HEK293T (cell line): ENCODE measurements around the gene GEMIN7.
"Not testable (repeated sequence)": the region's sequence is repeated elsewhere in the genome, so short reads cannot be mapped to it uniquely, and the experiment has no call there.

Experiments used
- CTCF ChIA-PET: fragments of 350-600 bp; formaldehyde crosslinking; extraction: SDS; loops from one replicate; lab custom pipeline; 2021; ENCODE audit warnings: antibody characterized with exemption, inconsistent platforms; lab: Yijun Ruan, JAX
- POLR2A ChIA-PET: fragments of 350-600 bp; formaldehyde crosslinking; extraction: SDS; loops from one replicate; lab custom pipeline; 2020; ENCODE audit warnings: antibody characterized with exemption, inconsistent platforms; lab: Yijun Ruan, JAX
- DNase-seq: peaks from one replicate; pipeline ENCODE4 v3.0.0; 2012; ENCODE audit warnings: mixed read lengths; ENCODE audit errors: extremely low spot score
- ARNT ChIP-seq: fragments of 450-650 bp; IDR thresholded peaks from 2 replicates; pipeline ENCODE4 v1.6.1; 2017; ENCODE audit warnings: mild to moderate bottlenecking
- BHLHE40 ChIP-seq: fragments of 450-650 bp; IDR thresholded peaks from 2 replicates; pipeline ENCODE4 v1.6.1; 2016; ENCODE audit warnings: mild to moderate bottlenecking, moderate library complexity, borderline replicate concordance
- CTBP1 ChIP-seq: fragments of 450-650 bp; IDR thresholded peaks from 2 replicates; pipeline ENCODE4 v1.6.1; 2016; ENCODE audit warnings: borderline replicate concordance
- ELF4 ChIP-seq: fragments of 450-650 bp; IDR thresholded peaks from 2 replicates; pipeline ENCODE4 v1.6.1; 2017; ENCODE audit warnings: antibody characterized with exemption
- FOXA1 ChIP-seq: fragments of 450-650 bp; IDR thresholded peaks from 2 replicates; pipeline ENCODE4 v1.6.1; 2016; ENCODE audit warnings: mild to moderate bottlenecking
- FOXK2 ChIP-seq: fragments of 450-650 bp; IDR thresholded peaks from 2 replicates; pipeline ENCODE4 v1.6.1; 2016; ENCODE audit warnings: mild to moderate bottlenecking
- FOXM1 ChIP-seq: fragments of 450-650 bp; IDR thresholded peaks from 2 replicates; pipeline ENCODE4 v1.6.1; 2017; ENCODE audit warnings: mild to moderate bottlenecking, borderline replicate concordance
- HDGF ChIP-seq: fragments of 450-650 bp; IDR thresholded peaks from 2 replicates; pipeline ENCODE4 v1.6.1; 2017; ENCODE audit warnings: antibody characterized with exemption, borderline replicate concordance
- L3MBTL2 ChIP-seq: fragments of 450-650 bp; conservative IDR thresholded peaks from 2 replicates; pipeline ENCODE4 v1.6.1; 2016; ENCODE audit warnings: mild to moderate bottlenecking
- LEF1 ChIP-seq: fragments of 450-650 bp; IDR thresholded peaks from 2 replicates; pipeline ENCODE4 v1.6.1; 2017; ENCODE audit warnings: mild to moderate bottlenecking, borderline replicate concordance
- NFRKB ChIP-seq: fragments of 450-650 bp; IDR thresholded peaks from 2 replicates; pipeline ENCODE4 v1.6.1; 2016; ENCODE audit warnings: mild to moderate bottlenecking, moderate library complexity
- SP1 ChIP-seq: fragments of 450-650 bp; IDR thresholded peaks from 2 replicates; pipeline ENCODE4 v1.6.1; 2017
- SUZ12 ChIP-seq: fragments of 450-650 bp; IDR thresholded peaks from 2 replicates; pipeline ENCODE4 v1.6.1; 2016; ENCODE audit warnings: mild to moderate bottlenecking
- TARDBP ChIP-seq: fragments of 450-650 bp; IDR thresholded peaks from 2 replicates; pipeline ENCODE4 v1.6.1; 2016
- TF ChIP-seq, protein P1 (sequence below): fragments of 450-650 bp; IDR thresholded peaks from 2 replicates; pipeline ENCODE4 v1.6.1; 2016

GEMIN7 gene

DNA sequence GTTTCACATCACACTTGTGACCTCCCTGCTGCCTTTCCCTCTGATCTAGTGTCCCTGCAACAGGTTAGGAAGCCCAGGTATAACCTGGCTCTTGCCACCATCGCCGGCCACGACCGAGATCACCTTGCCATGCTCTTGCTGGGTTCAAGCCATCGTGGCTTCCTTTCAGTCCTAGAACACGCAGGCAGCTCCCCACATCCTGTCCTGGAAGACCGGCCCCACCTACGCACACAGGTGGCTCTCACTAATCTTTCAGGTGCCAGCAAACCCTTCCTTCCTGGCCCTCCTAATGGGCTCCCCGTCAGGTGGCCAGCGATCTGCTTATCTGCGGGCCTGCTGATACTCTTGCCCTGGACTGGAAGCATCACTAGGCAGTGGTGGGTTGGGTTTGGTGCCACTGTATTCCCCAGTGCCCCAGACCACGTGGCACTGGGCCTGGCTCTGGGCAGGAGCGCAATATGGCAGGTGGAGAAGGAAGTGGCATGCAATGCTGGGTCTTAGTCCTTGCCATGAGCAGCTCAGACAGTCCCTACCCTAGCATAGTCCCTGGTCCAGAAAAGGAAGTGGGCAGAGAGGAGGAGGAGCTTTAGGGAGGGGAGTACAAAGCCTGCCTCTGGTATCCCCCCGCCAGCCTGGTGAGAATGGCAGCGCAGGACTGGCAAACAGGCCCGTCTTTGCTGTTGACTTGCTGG is 25.7 kb downstream of the GEMIN7 start:
- ChIA-PET POLR2A (no interaction called here), CTCF (no interaction called here)
- DNase-seq, result no peak
- no peak for TF ChIP-seq ARNT

DNA sequence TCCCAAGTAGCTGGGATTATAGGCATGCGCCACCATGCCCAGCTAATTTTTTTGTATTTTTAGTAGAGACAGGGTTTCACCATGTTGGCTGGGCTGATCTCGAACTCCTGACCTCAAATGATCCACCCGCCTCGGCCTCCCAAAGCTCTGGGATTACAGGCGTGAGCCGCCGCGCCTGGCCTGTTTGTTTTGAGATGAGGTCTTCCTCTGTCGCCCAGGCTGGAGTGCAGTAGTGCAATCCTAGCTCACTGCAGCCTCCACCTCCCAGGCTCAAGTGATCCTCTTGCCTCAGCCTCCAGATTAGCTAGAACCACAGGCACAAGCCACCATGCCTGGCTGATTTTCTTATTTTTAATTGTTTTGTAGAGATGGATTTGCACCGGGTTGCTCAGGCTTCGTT is 27.3 kb downstream of the GEMIN7 start:
- CTCF ChIA-PET, result interaction anchor here (1.2 kb wide), 1 partner anchor 17 kb away, joined by 4 read pairs; no protein-coding TSS in a partner anchor
- DNase-seq, POLR2A ChIA-PET: not testable (repeated sequence)

DNA sequence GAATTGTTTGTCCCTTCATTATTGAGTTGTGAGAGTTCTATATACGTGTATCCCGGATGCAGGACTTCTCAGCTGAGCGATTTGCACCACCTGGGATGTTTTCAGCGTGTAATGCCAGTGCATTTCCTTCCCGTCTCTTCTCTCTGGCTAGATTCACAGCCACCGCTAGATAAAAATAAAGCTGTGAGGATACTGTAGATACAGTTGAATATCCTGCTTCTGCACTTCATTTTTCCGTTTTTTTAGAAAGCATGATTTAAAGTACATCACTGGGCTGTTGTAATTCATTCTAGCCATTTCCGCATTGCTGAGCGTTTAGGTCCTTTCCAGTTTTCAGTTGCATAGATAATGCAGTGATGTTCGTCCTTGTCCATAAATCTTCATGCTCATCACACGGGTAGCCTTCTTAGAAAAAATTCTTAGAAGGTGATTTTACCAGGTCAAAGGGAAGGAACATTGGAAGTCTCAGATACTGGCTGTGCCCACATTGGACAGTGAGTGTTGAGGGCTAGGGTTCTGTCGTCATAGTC is 28.6 kb downstream of the GEMIN7 start:
- DNase-seq, result no peak
- ChIA-PET CTCF (no interaction called here), POLR2A (no interaction called here)
- TF ChIP-seq FOXK2 (no peak), FOXA1 (no peak), NFRKB (no peak), ARNT (no peak), LEF1 (no peak), TARDBP (no peak), ELF4 (no peak), HDGF (no peak), BHLHE40 (no peak), FOXM1 (no peak), SP1 (no peak), L3MBTL2 (no peak)
- TF ChIP-seq, protein P1, sequence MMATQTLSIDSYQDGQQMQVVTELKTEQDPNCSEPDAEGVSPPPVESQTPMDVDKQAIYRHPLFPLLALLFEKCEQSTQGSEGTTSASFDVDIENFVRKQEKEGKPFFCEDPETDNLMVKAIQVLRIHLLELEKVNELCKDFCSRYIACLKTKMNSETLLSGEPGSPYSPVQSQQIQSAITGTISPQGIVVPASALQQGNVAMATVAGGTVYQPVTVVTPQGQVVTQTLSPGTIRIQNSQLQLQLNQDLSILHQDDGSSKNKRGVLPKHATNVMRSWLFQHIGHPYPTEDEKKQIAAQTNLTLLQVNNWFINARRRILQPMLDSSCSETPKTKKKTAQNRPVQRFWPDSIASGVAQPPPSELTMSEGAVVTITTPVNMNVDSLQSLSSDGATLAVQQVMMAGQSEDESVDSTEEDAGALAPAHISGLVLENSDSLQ, result no peak

DNA sequence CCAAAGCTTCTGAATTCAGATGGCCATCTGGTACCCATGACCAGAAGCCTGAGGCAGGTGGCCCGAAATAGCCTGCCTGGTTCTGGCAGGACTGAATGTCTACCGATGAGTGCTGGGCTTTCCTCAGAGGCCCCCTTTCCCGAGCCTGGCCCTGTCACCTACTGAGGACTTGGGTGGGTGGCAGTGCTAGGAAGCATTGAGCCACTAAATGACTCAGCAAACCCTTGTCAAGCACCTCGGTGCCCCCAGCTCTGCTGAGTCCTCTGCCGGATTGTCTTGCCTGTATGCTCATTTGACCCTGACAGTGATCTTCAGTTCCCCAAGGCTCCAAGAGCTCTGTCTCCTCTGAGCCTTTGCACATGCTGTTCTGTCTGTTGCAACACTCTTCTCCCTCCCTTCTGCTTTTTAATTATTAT is 31.8 kb downstream of the GEMIN7 start:
- TF ChIP-seq BHLHE40 (no peak), NFRKB (no peak), CTBP1 (no peak), ELF4 (no peak), L3MBTL2 (no peak), FOXM1 (no peak), TARDBP (no peak), SUZ12 (no peak), SP1 (no peak), ARNT (no peak), HDGF (no peak), LEF1 (no peak)
- TF ChIP-seq, protein P1, result no peak
- POLR2A ChIA-PET, result no interaction called here
- no peak for DNase-seq
- CTCF ChIA-PET, result interaction anchor here (0.6 kb wide), 1 partner anchor 19 kb away, joined by 5 read pairs; no protein-coding TSS in a partner anchor

DNA sequence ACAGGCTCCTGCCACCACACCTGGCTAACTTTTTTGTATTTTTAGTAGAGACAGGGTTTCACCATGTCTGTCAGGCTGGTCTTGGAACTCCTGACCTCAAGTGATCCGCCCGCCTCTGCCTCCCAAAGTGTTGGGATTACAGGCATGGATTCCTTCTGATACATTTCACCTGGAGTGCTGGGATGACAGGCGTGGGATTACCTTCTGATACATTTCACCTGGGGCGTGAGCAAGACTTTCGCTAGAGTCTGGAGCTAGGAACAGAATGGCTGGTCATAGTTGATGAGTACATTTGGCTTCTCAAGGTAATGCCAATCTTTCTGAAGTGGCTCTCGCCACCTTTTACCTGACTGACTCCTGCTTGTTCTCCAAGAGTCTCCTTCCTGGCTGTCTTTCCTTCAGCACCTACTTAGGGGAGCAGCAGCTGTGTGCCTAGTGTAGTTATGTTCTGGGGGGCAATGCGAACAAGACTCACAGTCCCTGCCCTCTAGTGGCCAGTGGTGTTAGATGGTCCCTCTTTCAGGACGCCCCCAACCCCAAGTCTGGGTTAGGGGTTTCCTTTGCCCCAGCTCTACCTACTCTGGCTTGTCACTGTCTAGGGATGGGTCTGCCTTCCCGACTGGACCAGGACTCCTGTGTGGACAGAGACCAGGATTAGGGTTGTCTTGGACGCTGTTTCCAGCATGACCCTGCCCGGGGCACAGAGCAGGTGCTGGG is 33.2 kb downstream of the GEMIN7 start:
- TF ChIP-seq LEF1, result no peak
- no peak for TF ChIP-seq NFRKB
- TF ChIP-seq HDGF, result no peak
- no peak for TF ChIP-seq FOXA1
- TF ChIP-seq CTBP1, result no peak
- TF ChIP-seq, protein P1, result no peak
- TF ChIP-seq FOXK2, result no peak
- no peak for TF ChIP-seq SP1
- TF ChIP-seq BHLHE40, result no peak
- TF ChIP-seq ARNT, result no peak
- no peak for TF ChIP-seq L3MBTL2
- no peak for TF ChIP-seq SUZ12
- no peak for TF ChIP-seq TARDBP
- ChIA-PET CTCF (interaction anchor here (0.9 to 1.6 kb wide), 2 partner anchors 13 to 54 kb away, joined by 3 to 7 read pairs; no protein-coding TSS in a partner anchor), POLR2A (interaction anchor here (1.1 kb wide), 1 partner anchor 14 kb away, joined by 4 read pairs; no protein-coding TSS in a partner anchor)
- DNase-seq, result no peak

DNA sequence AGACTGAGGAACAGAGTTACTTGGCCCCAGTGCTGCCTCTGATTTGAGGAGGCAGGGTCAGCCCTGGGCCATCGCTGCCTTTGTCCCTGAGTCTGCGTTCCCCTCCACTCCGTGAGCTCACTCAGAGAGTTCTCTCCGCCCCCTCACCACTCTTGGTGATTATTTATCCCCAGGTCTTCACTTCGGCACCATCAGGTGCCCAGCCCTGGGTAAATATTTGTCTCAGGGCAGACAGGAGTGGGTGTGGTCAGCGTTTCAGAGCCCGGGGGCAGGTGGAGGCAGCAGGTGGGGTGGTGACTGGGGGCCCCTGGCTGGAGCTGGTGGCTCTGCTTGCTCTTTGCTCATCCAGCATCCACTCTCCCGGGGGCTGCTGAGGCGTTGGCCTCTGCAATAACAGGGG is 34.6 kb downstream of the GEMIN7 start:
- TF ChIP-seq ARNT (no peak), SUZ12 (no peak), CTBP1 (no peak), HDGF (no peak), ELF4 (no peak), SP1 (no peak), FOXK2 (no peak), TARDBP (no peak)
- DNase-seq, result no peak
- ChIA-PET CTCF (interaction anchor here (1.6 kb wide), 1 partner anchor 12 kb away, joined by 7 read pairs; no protein-coding TSS in a partner anchor), POLR2A (interaction anchor here (0.8 to 1.4 kb wide), 2 partner anchors 21 to 74 kb away, joined by 3 to 4 read pairs; partner anchors contain the start of gene PPP1R37)
